ENCODE data around the gene MSI2.

MSI2 gene

GRCh38 chr17:57599271-57600045 is 343.1 kb downstream of the MSI2 start:
- DNase-seq (ENCODE audit: low spot score) = no peak

- DNase-seq (ENCODE audit: low spot score) = no peak
These were observed 343.8 kb downstream of the MSI2 start for GRCh38 chr17:57600074-57600473.

- no peak for DNase-seq (ENCODE audit: low spot score)
These were observed 344.9 kb downstream of the MSI2 start for GRCh38 chr17:57601143-57601735.

- DNase-seq (ENCODE audit: low spot score) = no peak
These were observed 346.6 kb downstream of the MSI2 start for GRCh38 chr17:57602896-57603295.

- no peak for DNase-seq (ENCODE audit: low spot score)
These were observed 347.2 kb downstream of the MSI2 start for GRCh38 chr17:57603546-57603945.

GRCh38 chr17:57603978-57604377 is 347.7 kb downstream of the MSI2 start:
- no peak for DNase-seq (ENCODE audit: low spot score)

- no peak for DNase-seq (ENCODE audit: low spot score)
These were observed 348.7 kb downstream of the MSI2 start for GRCh38 chr17:57604771-57605674.

GRCh38 chr17:57605675-57606105 is 349.4 kb downstream of the MSI2 start:
- no peak for DNase-seq (ENCODE audit: low spot score)

- no peak for DNase-seq (ENCODE audit: low spot score)
These were observed 350.0 kb downstream of the MSI2 start for GRCh38 chr17:57606111-57606875.

GRCh38 chr17:57607553-57608120 is 351.3 kb downstream of the MSI2 start:
- DNase-seq (ENCODE audit: low spot score) = no peak

- DNase-seq (ENCODE audit: low spot score) = no peak
These were observed 352.2 kb downstream of the MSI2 start for GRCh38 chr17:57608369-57609124.

GRCh38 chr17:57609125-57609877 is 353.0 kb downstream of the MSI2 start:
- no peak for DNase-seq (ENCODE audit: low spot score)

- no peak for DNase-seq (ENCODE audit: low spot score)
These were observed 353.6 kb downstream of the MSI2 start for GRCh38 chr17:57609878-57610270.

- DNase-seq (ENCODE audit: low spot score) = no peak
These were observed 356.1 kb downstream of the MSI2 start for GRCh38 chr17:57612202-57613071.

GRCh38 chr17:57614742-57615141 is 358.4 kb downstream of the MSI2 start:
- no peak for DNase-seq (ENCODE audit: low spot score)

- no peak for DNase-seq (ENCODE audit: low spot score)
These were observed 359.8 kb downstream of the MSI2 start for GRCh38 chr17:57615836-57616757.

GRCh38 chr17:57617218-57617617 is 360.9 kb downstream of the MSI2 start:
- no peak for DNase-seq (ENCODE audit: low spot score)

Measured in ecto neural progenitor cell (in vitro differentiated cells).